RWPE1 (cell line): ENCODE measurements around the gene CHL1.

Source experiments
- CTCF ChIA-PET: fragments of 350-600 bp; sonication (Branson Sonifier 250); formaldehyde crosslinking; extraction: SDS; loops from one replicate; lab custom pipeline; 2021; lab: Yijun Ruan, JAX
- POLR2A ChIA-PET: fragments of 400-600 bp; formaldehyde crosslinking; extraction: SDS; loops from one replicate; lab custom pipeline; 2020; ENCODE audit warnings: antibody characterized with exemption; ENCODE audit not compliant: low non-redundant PET; lab: Yijun Ruan, JAX
- DNase-seq: peaks from one replicate; pipeline ENCODE4 v3.0.0; 2012; ENCODE audit warnings: low spot score
- H3K27ac ChIP-seq: fragments of 450-650 bp; 2 replicates; pipeline ENCODE4 v1.5.1; 2017
- TF ChIP-seq, protein P1 (sequence below): fragments of 450-650 bp; conservative IDR thresholded peaks from 2 replicates; pipeline ENCODE4 v1.5.1; 2017; ENCODE audit warnings: low read depth, mild to moderate bottlenecking

Gene CHL1

DNA sequence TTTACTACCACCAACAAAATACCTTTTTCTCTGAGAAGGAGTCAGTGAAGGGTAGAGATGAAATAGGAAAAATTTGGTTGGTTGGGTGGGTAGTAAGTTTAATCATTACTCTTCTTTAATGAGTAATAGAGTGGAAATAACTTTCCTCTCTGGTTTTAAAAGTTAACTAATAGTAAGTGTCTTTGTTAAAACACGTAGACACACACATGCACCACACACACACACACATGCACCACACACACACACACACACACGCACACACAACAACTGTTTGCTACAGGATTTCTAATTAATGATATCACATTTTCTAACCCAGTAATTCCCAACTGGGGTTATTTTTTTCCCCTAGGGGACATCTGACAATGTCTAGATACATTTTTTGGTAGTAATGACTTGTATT is 84.1 kb downstream of the CHL1 start:
- H3K27ac ChIP-seq, result no peak overlapping the region
- TF ChIP-seq, protein P1, sequence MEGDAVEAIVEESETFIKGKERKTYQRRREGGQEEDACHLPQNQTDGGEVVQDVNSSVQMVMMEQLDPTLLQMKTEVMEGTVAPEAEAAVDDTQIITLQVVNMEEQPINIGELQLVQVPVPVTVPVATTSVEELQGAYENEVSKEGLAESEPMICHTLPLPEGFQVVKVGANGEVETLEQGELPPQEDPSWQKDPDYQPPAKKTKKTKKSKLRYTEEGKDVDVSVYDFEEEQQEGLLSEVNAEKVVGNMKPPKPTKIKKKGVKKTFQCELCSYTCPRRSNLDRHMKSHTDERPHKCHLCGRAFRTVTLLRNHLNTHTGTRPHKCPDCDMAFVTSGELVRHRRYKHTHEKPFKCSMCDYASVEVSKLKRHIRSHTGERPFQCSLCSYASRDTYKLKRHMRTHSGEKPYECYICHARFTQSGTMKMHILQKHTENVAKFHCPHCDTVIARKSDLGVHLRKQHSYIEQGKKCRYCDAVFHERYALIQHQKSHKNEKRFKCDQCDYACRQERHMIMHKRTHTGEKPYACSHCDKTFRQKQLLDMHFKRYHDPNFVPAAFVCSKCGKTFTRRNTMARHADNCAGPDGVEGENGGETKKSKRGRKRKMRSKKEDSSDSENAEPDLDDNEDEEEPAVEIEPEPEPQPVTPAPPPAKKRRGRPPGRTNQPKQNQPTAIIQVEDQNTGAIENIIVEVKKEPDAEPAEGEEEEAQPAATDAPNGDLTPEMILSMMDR, result no peak
- CTCF ChIA-PET, result interaction anchor here (0.6 kb wide), 1 partner anchor 1872 kb away, joined by 3 read pairs; no protein-coding TSS in a partner anchor
- POLR2A ChIA-PET, result no interaction called here
- no peak for DNase-seq

DNA sequence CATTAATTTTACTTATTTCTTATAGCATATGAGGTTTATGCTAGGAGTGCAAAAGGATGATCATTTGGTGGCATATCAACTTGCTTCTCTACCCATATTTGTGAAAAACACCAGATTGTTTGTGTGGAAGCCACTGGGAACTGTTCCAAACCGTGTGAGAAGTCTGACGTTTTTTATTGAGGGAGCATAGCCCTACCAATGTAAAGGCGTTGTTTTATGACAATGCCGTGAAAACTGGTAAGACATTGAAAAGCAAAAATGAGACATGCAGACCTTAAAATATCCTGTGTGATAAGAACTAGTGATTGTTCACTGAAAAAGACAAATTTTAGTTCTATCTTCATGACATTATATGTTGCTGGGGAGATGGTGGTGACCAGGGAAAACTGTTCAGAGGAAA is 87.8 kb downstream of the CHL1 start:
- TF ChIP-seq, protein P1, result no peak
- DNase-seq, result no peak
- CTCF ChIA-PET, result no interaction called here
- POLR2A ChIA-PET, result no interaction called here
- H3K27ac ChIP-seq, result no peak overlapping the region

DNA sequence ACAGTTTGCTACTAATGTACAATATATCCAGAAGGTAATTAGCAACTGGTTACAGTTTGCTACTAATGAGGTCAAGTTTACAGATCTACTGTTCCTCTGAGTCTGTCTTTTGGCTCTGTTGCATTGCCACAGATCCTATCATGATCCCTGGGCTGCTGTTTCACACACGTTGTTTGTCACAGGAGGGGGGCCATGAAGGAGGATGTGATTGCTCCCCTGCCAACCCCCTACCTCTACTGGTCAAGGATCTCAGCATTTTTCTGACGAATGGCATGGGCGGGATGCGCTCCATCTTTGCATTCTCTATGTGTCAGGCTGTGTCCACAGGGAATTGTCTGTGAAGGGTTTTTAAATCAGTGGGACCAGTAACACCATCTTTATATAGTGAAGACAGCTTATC is 91.9 kb downstream of the CHL1 start:
- CTCF ChIA-PET, result no interaction called here
- H3K27ac ChIP-seq, result no peak overlapping the region
- POLR2A ChIA-PET, result no interaction called here
- TF ChIP-seq, protein P1, result no peak
- DNase-seq, result no peak

DNA sequence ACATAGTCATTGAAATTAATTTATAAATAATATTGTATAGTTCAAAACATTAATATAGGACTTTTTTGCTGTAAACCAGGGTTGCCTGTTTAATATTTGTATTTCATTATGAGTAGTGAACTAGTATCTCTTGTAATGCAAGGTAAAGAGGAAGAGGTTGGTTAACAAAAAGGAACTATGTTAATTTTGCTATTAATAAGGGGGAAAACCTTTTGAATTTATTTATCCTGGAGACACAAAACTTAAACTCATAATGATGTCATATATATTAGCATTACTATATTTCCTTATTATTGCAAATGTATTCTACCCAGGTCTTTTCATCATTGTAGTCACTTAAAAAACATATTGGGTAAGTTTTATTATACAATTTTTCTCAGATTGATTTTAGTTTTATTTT is 94.5 kb downstream of the CHL1 start:
- DNase-seq, result no peak
- TF ChIP-seq, protein P1, result no peak
- POLR2A ChIA-PET, result no interaction called here
- CTCF ChIA-PET, result no interaction called here
- no peak overlapping the region for H3K27ac ChIP-seq

DNA sequence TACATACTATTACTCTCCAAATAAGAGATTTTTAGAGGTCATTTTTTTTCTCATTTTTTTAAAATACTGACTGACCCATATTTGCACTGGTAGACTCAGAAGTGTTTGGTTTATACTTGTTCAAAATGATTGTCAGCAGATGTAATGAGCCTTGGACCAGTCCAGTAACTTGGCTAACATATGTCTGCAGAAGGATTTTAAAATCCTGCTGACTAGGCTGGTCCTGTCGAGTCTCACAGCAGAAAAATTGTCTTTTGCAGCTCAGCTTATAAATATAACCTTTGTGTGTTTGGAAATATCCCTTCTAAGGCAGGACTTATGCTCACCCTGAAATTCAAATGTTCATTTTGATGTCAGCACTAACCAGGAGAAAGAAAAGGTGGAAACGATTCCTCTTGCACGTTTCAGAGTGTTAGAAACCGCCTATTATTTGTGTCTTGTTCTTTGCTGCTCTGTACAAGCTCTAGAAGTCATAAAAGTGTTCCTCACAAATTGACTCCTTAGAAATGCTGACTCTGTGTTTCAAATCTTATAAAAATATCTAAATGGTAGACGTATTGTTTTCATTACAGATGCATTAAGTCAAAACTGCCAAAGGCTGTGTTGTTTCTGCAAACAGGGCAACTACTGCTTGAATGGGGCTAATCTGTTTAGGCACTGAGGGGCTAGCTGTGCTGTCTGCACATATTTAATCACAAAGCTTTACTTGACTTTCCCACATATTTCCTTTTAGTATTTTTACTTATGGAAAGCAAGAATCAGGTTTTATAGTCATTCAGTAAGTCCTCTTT is 95.3 kb downstream of the CHL1 start:
- no peak for DNase-seq
- POLR2A ChIA-PET, result no interaction called here
- TF ChIP-seq, protein P1, result no peak
- CTCF ChIA-PET, result no interaction called here
- H3K27ac ChIP-seq, result no peak overlapping the region

DNA sequence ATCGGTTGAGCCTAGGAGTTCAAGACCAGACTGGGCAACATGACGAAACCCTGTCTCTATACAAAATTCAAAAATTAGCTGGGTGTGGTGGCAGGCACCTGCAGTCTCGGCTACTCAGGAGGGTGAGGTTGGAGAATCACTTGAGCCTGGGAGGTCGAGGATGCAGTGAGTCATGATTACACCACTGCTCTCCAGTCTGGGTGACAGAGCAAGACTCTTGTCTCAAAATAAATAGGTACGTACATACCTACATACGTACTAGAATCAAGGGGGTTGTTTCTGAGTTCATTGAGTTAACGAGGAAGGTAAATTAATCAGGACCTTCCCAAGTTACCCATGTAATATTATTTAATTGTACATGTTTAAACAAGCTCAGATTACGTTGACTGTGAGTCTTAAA is 97.5 kb downstream of the CHL1 start:
- no peak for DNase-seq
- CTCF ChIA-PET, result no interaction called here
- TF ChIP-seq, protein P1, result no peak
- POLR2A ChIA-PET, result no interaction called here
- H3K27ac ChIP-seq, result no peak overlapping the region
